Endothelial cell (in vitro differentiated cells): ENCODE measurements around the gene CHODL. TPM values are rescaled to one million over a fixed set of nuclear protein-coding genes. Genes with fewer than 3 reads are reported as not detected.

ENCODE experiments used
- DNase-seq: peaks from one replicate; pipeline ENCODE4 v3.0.0; 2021; ENCODE audit warnings: low spot score
- H3K27ac Mint-ChIP-seq: one replicate; pipeline ENCODE4 v1.8.0; 2021; ENCODE audit warnings: mixed read lengths, inconsistent platforms; ENCODE audit not compliant: unreplicated experiment
- H3K27me3 Mint-ChIP-seq: one replicate; pipeline ENCODE4 v1.8.0; 2021; ENCODE audit warnings: mild to moderate bottlenecking, moderate library complexity, mixed read lengths, inconsistent platforms; ENCODE audit not compliant: unreplicated experiment
- H3K36me3 Mint-ChIP-seq: one replicate; pipeline ENCODE4 v1.8.0; 2021; ENCODE audit warnings: mild to moderate bottlenecking, low read depth, mixed read lengths, inconsistent platforms; ENCODE audit not compliant: unreplicated experiment
- H3K4me1 Mint-ChIP-seq: one replicate; pipeline ENCODE4 v1.8.0; 2021; ENCODE audit warnings: mild to moderate bottlenecking, mixed read lengths, inconsistent platforms; ENCODE audit not compliant: unreplicated experiment
- H3K4me3 Mint-ChIP-seq: one replicate; pipeline ENCODE4 v1.8.0; 2021; ENCODE audit warnings: mild to moderate bottlenecking, mixed read lengths, inconsistent platforms; ENCODE audit not compliant: unreplicated experiment
- H3K9me3 Mint-ChIP-seq: one replicate; pipeline ENCODE4 v1.8.0; 2021; ENCODE audit warnings: mixed read lengths, inconsistent platforms; ENCODE audit not compliant: unreplicated experiment
- total RNA-seq: library from RNA; stranded (reverse); fragmentation: NEBNext Ultra II Directional; extraction: Animal tissue kit (Norgen Biotek cat#: 25700); gene quantifications from one replicate; pipeline ENCODE4 v1.2.1, GENCODE V29; 2021; ENCODE audit not compliant: unreplicated experiment
- TF ChIP-seq, protein P1 (sequence below): fragments of 200-600 bp; sonication (generic); IDR thresholded peaks from one replicate; pipeline ENCODE4 v1.5.0; 2021; ENCODE audit warnings: antibody characterized with exemption; ENCODE audit not compliant: unreplicated experiment

The CHODL gene
- total RNA-seq, 1 donor from 2014 or later = 0.46 TPM

DNA sequence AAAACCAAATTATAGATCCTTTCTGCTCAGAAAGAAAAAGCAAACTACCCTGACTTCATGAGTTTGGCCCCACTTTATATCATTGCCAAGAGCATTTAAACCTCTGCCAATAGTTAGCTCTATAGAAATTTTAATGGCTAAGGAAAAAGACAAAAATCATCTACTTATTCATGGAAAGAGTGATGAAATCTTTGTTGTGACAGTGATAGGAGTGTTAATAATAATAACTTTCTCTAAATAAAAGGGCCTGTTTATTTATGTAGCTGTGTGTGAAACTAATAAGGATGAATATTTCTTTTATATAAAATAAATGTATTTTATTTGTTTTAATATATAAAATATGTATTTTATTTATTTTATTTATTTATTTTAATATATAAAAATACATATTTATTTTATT, 6.4 kb downstream of the CHODL start:
- Mint-ChIP-seq H3K4me3 (no peak overlapping the region), H3K36me3 (no peaks in the 10 kb centered on the region), H3K4me1 (no peaks in the 10 kb centered on the region), H3K9me3 (no peaks in the 10 kb centered on the region), H3K27ac (no peak overlapping the region), H3K27me3 (no peaks in the 10 kb centered on the region)
- TF ChIP-seq, protein P1, sequence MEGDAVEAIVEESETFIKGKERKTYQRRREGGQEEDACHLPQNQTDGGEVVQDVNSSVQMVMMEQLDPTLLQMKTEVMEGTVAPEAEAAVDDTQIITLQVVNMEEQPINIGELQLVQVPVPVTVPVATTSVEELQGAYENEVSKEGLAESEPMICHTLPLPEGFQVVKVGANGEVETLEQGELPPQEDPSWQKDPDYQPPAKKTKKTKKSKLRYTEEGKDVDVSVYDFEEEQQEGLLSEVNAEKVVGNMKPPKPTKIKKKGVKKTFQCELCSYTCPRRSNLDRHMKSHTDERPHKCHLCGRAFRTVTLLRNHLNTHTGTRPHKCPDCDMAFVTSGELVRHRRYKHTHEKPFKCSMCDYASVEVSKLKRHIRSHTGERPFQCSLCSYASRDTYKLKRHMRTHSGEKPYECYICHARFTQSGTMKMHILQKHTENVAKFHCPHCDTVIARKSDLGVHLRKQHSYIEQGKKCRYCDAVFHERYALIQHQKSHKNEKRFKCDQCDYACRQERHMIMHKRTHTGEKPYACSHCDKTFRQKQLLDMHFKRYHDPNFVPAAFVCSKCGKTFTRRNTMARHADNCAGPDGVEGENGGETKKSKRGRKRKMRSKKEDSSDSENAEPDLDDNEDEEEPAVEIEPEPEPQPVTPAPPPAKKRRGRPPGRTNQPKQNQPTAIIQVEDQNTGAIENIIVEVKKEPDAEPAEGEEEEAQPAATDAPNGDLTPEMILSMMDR = no peak
- DNase-seq = no peak

DNA sequence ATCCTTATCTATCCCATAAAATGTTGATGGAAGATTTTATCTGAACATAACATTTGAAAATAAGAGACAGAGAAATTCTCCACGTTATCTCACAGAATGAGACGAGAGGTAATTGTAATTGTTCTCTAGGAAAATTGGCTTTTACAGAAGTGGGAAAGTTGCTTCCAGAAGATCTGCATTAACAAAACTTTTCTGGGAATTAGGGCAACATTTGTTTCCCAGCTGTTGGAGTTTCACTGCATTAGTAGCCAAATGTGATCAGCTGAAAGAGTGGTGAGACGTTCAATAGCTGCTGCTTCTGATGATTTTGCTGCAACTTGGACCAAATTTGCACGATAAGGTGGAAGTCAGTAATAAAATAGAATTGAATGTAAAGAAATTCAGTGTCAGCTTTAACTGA, 7.6 kb downstream of the CHODL start:
- Mint-ChIP-seq H3K4me3 (no peak overlapping the region), H3K27me3 (no peaks in the 10 kb centered on the region), H3K27ac (no peak overlapping the region)

DNA sequence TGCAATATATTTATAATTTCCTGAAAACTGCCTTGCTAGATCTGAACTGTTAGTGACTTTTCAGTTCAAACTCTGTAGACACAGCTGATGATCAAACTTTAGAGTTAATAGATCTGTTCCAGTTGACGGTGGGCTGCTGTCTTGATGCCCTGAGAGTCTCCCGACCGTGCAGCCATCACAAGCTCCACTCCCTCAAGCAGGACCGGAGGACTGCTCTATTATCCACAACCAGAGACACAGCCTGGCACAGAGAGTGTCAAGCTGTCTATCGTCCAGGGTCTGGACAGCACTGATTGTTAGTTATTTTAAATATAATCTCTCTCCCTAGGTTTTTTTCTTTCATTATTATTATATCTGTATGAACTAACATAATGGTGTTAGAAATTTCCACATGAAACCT, 8.0 kb downstream of the CHODL start:
- no peak for DNase-seq
- H3K4me1 Mint-ChIP-seq = no peaks in the 10 kb centered on the region
- H3K36me3 Mint-ChIP-seq = no peaks in the 10 kb centered on the region
- no peak overlapping the region for H3K27ac Mint-ChIP-seq
- no peaks in the 10 kb centered on the region for H3K27me3 Mint-ChIP-seq
- TF ChIP-seq, protein P1 = no peak
- no peak overlapping the region for H3K4me3 Mint-ChIP-seq
- no peaks in the 10 kb centered on the region for H3K9me3 Mint-ChIP-seq

More for the DNA sequence above, 7.6 kb downstream of the CHODL start:
- TF ChIP-seq, protein P1 = no peak
- Mint-ChIP-seq H3K4me1 (no peaks in the 10 kb centered on the region), H3K36me3 (no peaks in the 10 kb centered on the region), H3K9me3 (no peaks in the 10 kb centered on the region)
- DNase-seq = no peak

DNA sequence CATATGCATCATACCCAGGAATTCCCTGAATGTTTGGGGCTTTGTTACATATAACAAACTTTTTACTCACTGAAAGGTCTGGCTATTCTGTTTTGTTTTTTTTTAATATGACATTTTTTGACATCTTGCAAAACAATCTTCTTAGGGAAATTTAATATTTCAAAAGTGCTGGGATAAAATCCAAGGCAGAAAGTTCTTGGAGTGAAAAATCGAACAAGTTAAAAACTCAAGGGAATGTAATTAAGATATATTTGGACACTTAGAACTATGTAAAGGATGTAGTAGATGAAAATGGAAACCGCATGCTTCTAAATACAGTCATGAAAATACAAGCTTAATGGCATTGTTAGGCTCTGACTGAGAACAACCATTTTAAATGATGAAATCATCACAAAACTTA, 8.6 kb downstream of the CHODL start:
- H3K4me1 Mint-ChIP-seq = no peaks in the 10 kb centered on the region
- no peaks in the 10 kb centered on the region for H3K36me3 Mint-ChIP-seq
- H3K4me3 Mint-ChIP-seq = no peak overlapping the region
- H3K9me3 Mint-ChIP-seq = no peaks in the 10 kb centered on the region
- H3K27me3 Mint-ChIP-seq = no peaks in the 10 kb centered on the region
- TF ChIP-seq, protein P1 = no peak
- no peak for DNase-seq
- no peak overlapping the region for H3K27ac Mint-ChIP-seq

DNA sequence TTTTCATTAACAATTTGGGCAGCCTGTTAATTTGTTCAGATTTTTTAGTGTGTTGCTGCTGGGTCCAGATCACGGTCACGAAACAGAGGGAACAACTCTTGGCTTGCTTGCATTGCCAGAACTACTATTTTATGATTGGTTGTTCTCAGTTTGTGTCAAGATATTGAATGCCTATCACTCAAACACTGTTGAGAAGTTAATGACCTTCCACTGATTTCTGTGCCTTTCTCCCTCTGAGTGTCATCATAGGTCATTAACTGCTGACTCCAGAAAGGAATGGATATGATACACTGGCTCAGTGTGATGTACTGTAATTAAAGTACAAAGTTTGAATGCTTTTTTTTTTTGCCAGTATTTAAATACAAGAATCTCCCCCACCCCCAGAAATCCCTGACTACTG, 9.2 kb downstream of the CHODL start:
- Mint-ChIP-seq H3K36me3 (no peaks in the 10 kb centered on the region), H3K4me3 (no peak overlapping the region), H3K4me1 (no peaks in the 10 kb centered on the region), H3K27me3 (no peaks in the 10 kb centered on the region), H3K9me3 (no peaks in the 10 kb centered on the region), H3K27ac (no peak overlapping the region)
- DNase-seq = no peak
- TF ChIP-seq, protein P1 = no peak
